ENCODE results near the gene ASPRV1.
"Not testable (repeated sequence)": the region's sequence is repeated elsewhere in the genome, so short reads cannot be mapped to it uniquely, and the experiment has no call there.

ASPRV1 gene

DNA sequence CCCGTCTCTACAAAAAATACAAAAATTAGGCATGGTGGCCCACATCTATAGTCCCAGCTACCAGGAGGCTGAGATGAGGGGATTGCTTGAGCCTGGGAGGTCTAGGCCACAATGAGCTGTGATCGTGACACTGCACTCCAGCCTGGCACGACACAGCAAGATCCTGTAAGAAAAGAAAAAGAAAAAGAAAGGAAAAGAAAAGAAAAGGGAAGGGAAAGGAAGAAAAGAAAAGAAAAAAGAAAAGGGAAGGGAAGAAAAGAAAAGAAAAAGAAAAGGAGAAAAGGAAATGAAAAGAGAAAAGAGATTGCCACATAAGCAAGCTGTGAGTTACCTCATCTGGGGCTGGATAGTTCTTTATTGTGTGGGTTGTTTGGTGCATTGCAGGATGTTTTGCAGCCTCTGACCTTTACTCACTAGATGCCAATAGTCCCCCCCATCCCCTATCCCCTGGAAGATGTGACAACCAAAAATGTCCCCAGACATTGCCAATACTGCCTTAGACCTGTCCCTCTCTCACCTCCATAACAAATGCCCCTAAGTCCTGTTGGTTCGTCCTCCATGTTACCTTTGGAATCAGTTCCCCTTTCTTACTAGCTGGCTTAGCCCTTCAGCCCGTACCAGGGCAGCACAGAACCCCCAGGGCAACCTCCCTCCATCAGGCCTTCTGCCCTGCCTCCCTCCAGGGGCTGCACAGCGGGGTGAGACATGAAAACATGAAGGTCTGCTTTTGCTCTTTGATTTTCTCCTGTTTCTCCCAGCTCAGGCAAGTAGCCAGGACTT lies 8.9 kb downstream of the ASPRV1 start:
- no peak for DNase-seq
- H3K27me3 ChIP-seq (replicated peaks; ENCODE audit: control insufficient read depth, insufficient read depth, low read length, poor library complexity, severe bottlenecking), result no peaks in the 10 kb centered on the region
- no peaks in the 10 kb centered on the region for H3K9me3 ChIP-seq (ENCODE audit: control insufficient read depth, low read length)
- no peak overlapping the region for H3K4me3 ChIP-seq (ENCODE audit: insufficient read depth, low read depth, low read length, poor library complexity, severe bottlenecking)
- no peak overlapping the region for H3K27ac ChIP-seq (ENCODE audit: insufficient read depth, low read length, poor library complexity, severe bottlenecking)
- H3K4me1 ChIP-seq (ENCODE audit: control insufficient read depth, insufficient read depth, low read length, poor library complexity, severe bottlenecking), result no peaks in the 10 kb centered on the region
- H3K36me3 ChIP-seq (ENCODE audit: control insufficient read depth, insufficient read depth, low read length), result no peaks in the 10 kb centered on the region

DNA sequence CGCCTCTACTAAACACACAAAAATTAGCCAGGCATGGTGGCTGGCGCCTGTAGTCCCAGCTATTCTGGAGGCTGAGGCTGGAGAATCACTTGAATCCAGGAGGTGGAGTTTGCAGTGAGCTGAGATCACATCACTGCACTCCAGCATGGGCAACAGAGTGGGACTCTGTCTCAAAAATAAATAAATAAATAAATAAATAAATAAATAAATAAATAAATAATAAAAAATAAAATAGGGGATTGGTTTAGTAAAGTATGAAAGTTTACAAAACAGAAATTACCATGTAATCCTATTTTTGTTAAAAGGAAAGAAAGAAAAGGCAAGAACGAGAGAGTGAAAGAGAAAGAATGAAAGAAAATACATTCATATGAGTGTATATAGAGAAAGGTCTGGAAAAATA lies 10.8 kb downstream of the ASPRV1 start:
- H3K4me1 ChIP-seq (ENCODE audit: control insufficient read depth, insufficient read depth, low read length, poor library complexity, severe bottlenecking), result peaks cover 15% of the 10 kb centered on the region
- H3K9me3 ChIP-seq (ENCODE audit: control insufficient read depth, low read length); H3K36me3 ChIP-seq (ENCODE audit: control insufficient read depth, insufficient read depth, low read length); H3K4me3 ChIP-seq (ENCODE audit: insufficient read depth, low read depth, low read length, poor library complexity, severe bottlenecking); DNase-seq; H3K27me3 ChIP-seq (replicated peaks; ENCODE audit: control insufficient read depth, insufficient read depth, low read length, poor library complexity, severe bottlenecking); H3K27ac ChIP-seq (ENCODE audit: insufficient read depth, low read length, poor library complexity, severe bottlenecking): not testable (repeated sequence)

DNA sequence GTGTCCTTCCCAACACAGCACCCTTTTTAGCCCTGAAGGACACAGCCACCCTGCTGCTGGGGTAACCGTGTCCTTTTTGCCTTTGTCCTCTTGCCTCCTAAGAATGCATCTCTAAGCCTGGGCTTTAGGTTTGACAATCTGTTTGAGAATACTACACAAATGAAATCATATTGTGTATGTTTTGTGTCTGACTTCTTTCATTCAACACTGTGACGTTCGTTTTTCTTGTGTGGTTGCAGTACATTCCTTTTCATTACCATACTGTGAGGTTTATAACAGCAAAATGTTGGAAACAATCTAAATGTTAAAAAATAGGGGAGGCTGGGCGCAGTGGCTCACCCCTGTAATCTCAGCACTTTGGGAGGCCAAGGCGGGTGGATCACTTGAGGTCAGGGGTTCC lies 11.2 kb downstream of the ASPRV1 start:
- Histone ChIP-seq H3K36me3 (ENCODE audit: control insufficient read depth, insufficient read depth, low read length) (no peaks in the 10 kb centered on the region), H3K4me3 (ENCODE audit: insufficient read depth, low read depth, low read length, poor library complexity, severe bottlenecking) (no peak overlapping the region), H3K27ac (ENCODE audit: insufficient read depth, low read length, poor library complexity, severe bottlenecking) (no peak overlapping the region), H3K9me3 (ENCODE audit: control insufficient read depth, low read length) (no peaks in the 10 kb centered on the region), H3K4me1 (ENCODE audit: control insufficient read depth, insufficient read depth, low read length, poor library complexity, severe bottlenecking) (peaks cover 20% of the 10 kb centered on the region), H3K27me3 (replicated peaks; ENCODE audit: control insufficient read depth, insufficient read depth, low read length, poor library complexity, severe bottlenecking) (no peaks in the 10 kb centered on the region)
- no peak for DNase-seq

DNA sequence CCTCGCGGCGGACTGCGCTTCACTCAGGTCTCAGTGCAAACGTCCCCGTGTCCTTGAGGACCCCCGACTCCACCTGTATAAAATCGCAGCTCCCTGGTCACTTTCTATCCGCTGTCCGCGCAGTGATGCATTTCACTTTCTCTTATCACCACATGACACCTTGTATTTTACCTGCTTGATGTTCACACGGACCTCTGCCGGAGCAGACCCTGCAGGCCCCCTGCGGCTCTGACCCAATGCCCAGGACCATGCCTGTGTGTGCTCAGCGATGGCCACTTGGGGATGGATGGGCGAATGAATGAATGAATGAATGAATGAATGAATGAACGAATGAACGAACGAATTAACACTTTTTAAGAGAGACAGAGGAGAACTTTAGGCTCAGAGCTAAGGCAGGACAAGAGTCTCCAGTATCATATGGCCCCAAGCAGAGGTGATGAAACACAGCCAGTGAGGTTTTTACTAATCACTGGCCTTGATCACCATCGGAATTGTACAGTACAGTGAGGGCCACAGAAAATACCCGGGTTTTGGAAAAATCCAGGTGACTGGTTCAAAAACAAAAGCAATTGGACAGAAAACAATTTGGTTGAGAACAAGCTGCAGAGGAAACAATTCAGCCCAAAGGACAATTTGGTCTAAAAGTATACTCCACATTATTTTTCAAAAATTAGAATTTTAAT lies 12.3 kb downstream of the ASPRV1 start:
- DNase-seq, result no peak

DNA sequence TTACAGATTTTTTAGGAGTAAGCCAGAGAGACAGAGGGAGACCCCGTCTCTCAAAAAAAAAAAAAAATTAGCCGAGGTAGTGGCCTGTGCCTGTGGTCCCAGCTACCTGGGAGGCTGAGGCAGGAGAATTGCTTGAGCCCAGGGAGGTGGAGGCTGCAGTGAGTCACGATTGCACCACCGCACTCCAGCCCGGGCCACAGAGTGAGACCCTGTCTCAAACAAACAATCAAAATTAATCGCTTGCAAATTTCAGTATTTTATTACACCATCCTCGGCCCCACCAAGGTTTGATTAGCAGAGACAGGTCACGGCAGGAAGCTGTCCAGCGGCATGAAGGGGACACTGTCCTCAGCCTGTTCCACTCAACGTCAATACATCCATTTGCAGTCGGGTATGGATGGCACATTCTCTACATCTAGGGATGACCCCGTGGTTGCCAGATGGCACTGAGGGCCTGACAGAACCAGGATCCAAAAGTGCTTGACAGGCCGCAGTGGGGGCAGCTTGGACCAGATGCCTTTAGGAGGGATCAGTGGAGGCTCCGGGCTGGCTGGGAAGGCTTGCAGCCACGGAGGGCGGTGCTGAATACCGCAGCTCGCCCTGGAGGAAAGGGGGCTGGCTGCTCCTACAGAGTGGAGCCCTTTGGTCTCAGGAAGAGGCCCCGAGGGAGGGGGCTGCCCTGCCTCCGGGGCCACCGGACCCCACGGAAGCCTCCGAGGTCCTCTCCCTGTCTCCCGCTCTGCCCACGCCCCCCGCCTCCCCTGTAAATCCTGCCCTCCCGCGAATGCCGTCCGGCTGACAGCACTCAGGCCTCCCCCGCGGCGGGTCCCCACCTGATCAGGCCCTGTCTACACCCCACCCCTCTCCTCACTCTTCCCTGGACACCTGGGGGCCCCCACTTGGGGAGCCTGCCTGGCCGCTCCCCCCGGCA lies 13.1 kb downstream of the ASPRV1 start:
- no peak overlapping the region for H3K4me3 ChIP-seq (ENCODE audit: insufficient read depth, low read depth, low read length, poor library complexity, severe bottlenecking)

More for the DNA sequence above, 12.3 kb downstream of the ASPRV1 start:
- H3K36me3 ChIP-seq (ENCODE audit: control insufficient read depth, insufficient read depth, low read length), result no peaks in the 10 kb centered on the region
- no peak overlapping the region for H3K4me3 ChIP-seq (ENCODE audit: insufficient read depth, low read depth, low read length, poor library complexity, severe bottlenecking)
- H3K9me3 ChIP-seq (ENCODE audit: control insufficient read depth, low read length), result no peaks in the 10 kb centered on the region
- H3K4me1 ChIP-seq (ENCODE audit: control insufficient read depth, insufficient read depth, low read length, poor library complexity, severe bottlenecking), result peaks cover 20% of the 10 kb centered on the region
- no peak overlapping the region for H3K27ac ChIP-seq (ENCODE audit: insufficient read depth, low read length, poor library complexity, severe bottlenecking)
- H3K27me3 ChIP-seq (replicated peaks; ENCODE audit: control insufficient read depth, insufficient read depth, low read length, poor library complexity, severe bottlenecking), result no peaks in the 10 kb centered on the region

DNA sequence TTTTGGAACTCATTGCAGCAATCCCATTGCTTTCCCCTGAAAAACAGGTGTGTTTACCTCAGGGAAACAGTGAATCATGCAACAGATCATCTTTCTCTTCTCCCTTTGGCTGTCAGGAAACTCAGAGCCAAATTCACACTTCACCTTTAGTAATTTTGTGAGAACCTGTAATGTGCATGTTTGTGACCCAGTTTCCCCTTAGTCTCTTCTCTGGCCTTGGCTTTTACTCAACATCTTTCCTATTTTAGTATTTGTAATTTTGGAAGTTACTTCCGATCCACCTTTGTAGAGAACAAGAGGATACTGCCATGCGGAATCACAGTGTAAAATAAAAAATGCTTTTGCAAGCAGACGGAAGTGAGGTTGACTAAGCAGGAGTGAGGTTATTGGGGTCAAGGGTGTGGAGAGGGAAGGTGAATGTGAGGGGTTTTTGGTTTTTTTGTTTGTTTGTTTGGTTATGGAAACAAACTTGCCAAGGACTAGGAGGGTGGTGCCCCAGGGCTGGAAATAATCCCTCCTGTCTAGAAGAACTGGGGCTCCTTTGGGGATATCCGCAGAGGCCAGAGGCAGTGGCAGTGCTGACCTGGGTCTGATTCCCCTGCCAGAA lies 14.0 kb downstream of the ASPRV1 start:
- no peak overlapping the region for H3K4me3 ChIP-seq (ENCODE audit: insufficient read depth, low read depth, low read length, poor library complexity, severe bottlenecking)
- peaks cover 2% of the 10 kb centered on the region for H3K36me3 ChIP-seq (ENCODE audit: control insufficient read depth, insufficient read depth, low read length)
- peaks cover 20% of the 10 kb centered on the region for H3K4me1 ChIP-seq (ENCODE audit: control insufficient read depth, insufficient read depth, low read length, poor library complexity, severe bottlenecking)
- H3K27me3 ChIP-seq (replicated peaks; ENCODE audit: control insufficient read depth, insufficient read depth, low read length, poor library complexity, severe bottlenecking), result no peaks in the 10 kb centered on the region
- H3K27ac ChIP-seq (ENCODE audit: insufficient read depth, low read length, poor library complexity, severe bottlenecking), result peak overlapping the region; percentile 8
- no peak for DNase-seq
- no peaks in the 10 kb centered on the region for H3K9me3 ChIP-seq (ENCODE audit: control insufficient read depth, low read length)

More for the DNA sequence above, 13.1 kb downstream of the ASPRV1 start:
- no peaks in the 10 kb centered on the region for H3K27me3 ChIP-seq (replicated peaks; ENCODE audit: control insufficient read depth, insufficient read depth, low read length, poor library complexity, severe bottlenecking)
- H3K4me1 ChIP-seq (ENCODE audit: control insufficient read depth, insufficient read depth, low read length, poor library complexity, severe bottlenecking), result peaks cover 20% of the 10 kb centered on the region
- no peak overlapping the region for H3K27ac ChIP-seq (ENCODE audit: insufficient read depth, low read length, poor library complexity, severe bottlenecking)
- no peak for DNase-seq
- H3K36me3 ChIP-seq (ENCODE audit: control insufficient read depth, insufficient read depth, low read length), result no peaks in the 10 kb centered on the region
- H3K9me3 ChIP-seq (ENCODE audit: control insufficient read depth, low read length), result no peaks in the 10 kb centered on the region

DNA sequence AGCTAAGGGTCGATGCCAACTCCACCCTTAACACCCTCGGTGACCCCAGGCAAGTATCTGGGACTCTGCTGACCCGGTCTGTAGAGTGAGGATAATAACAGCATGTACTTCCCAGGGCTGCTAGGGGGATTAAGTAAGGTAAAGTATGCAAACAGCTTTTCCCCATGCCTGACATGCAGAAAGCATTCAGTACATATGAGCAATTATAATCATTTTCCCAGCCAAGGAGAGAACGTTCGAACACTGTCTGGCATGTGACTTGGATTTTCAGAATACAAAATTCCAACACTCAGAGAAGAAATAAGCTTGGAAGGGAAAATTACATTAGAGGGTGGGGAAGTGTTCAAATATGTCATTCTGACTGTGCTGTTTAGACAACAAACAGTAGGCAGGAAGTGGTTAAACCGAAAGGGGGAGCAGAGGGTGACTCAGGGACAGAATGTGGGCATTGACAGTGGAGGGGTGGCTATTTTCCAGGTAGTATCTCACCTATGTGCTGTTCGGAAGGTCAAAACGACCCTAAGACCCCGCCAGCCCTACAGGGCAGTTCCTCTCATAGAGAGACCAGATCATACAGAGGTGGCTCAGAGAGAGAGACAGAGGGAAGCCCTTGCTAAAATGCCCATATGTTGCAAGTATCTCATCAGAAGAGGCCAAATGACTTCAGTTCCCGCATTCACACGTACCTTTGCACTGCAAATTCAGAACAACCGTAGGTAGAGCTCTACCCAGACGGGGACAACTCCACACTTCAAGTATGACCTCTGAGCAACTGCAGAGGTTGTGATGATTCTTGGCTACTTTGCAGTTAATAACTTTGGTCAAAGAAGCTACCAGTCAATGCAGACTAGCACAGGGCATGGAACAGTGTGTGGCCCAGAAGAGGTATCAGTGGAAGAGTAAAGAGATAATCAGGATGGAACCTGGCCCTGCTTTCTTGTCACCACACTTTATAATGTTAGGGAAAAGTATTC lies 14.8 kb downstream of the ASPRV1 start:
- peaks cover 20% of the 10 kb centered on the region for H3K4me1 ChIP-seq (ENCODE audit: control insufficient read depth, insufficient read depth, low read length, poor library complexity, severe bottlenecking)
- peak; percentile 36 to 42 (median 37) for DNase-seq
- H3K27ac ChIP-seq (ENCODE audit: insufficient read depth, low read length, poor library complexity, severe bottlenecking), result peak overlapping the region; percentile 40
- no peaks in the 10 kb centered on the region for H3K27me3 ChIP-seq (replicated peaks; ENCODE audit: control insufficient read depth, insufficient read depth, low read length, poor library complexity, severe bottlenecking)
- H3K4me3 ChIP-seq (ENCODE audit: insufficient read depth, low read depth, low read length, poor library complexity, severe bottlenecking), result no peak overlapping the region
- H3K9me3 ChIP-seq (ENCODE audit: control insufficient read depth, low read length), result no peaks in the 10 kb centered on the region
- peaks cover 9% of the 10 kb centered on the region for H3K36me3 ChIP-seq (ENCODE audit: control insufficient read depth, insufficient read depth, low read length)

DNA sequence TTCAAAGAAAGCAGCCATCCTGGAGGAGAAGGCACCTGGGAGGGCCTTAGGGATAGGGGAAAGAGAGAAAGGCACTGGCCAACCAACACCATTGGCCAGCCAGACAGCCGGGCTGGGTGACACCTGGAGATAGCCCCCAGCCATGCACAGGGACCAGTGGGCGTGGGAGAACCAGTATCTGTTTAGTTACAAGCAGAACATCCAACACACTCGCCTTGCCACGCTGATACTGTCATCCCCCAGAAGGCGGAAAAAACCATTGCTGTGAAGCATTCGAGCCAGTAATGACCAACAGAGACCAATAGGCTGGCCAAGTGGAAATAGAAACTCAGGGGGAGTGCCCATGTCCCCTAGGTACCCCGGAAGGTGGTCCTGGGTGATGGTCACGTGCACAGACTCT lies 15.5 kb downstream of the ASPRV1 start:
- Histone ChIP-seq H3K36me3 (ENCODE audit: control insufficient read depth, insufficient read depth, low read length) (peaks cover 16% of the 10 kb centered on the region), H3K9me3 (ENCODE audit: control insufficient read depth, low read length) (no peaks in the 10 kb centered on the region), H3K4me1 (ENCODE audit: control insufficient read depth, insufficient read depth, low read length, poor library complexity, severe bottlenecking) (peaks cover 20% of the 10 kb centered on the region), H3K27ac (ENCODE audit: insufficient read depth, low read length, poor library complexity, severe bottlenecking) (peak overlapping the region; percentile 40), H3K27me3 (replicated peaks; ENCODE audit: control insufficient read depth, insufficient read depth, low read length, poor library complexity, severe bottlenecking) (no peaks in the 10 kb centered on the region), H3K4me3 (ENCODE audit: insufficient read depth, low read depth, low read length, poor library complexity, severe bottlenecking) (no peak overlapping the region)
- DNase-seq, result no peak

DNA sequence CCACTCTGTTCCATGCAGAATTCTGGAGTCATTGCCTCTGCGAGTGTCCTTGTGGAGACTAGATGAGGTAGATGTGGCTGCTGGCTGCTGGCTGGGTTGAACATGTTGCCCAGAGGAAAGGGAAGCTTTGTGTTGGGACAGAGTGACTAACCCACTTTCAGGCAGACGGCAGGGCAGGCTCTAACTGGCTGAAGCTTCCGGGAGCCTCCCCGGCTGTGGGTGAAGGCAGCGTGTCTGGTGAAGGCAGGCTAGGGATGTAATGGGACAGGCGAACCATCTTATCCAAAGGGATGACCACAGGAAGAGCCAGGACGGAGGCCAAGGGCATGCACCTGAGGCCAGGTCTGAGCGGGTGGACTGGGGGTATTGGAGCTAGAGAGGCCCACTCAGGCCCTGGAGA lies 16.0 kb downstream of the ASPRV1 start:
- Histone ChIP-seq H3K27ac (ENCODE audit: insufficient read depth, low read length, poor library complexity, severe bottlenecking) (peak overlapping the region; percentile 40), H3K4me1 (ENCODE audit: control insufficient read depth, insufficient read depth, low read length, poor library complexity, severe bottlenecking) (peaks cover 20% of the 10 kb centered on the region), H3K27me3 (replicated peaks; ENCODE audit: control insufficient read depth, insufficient read depth, low read length, poor library complexity, severe bottlenecking) (no peaks in the 10 kb centered on the region), H3K36me3 (ENCODE audit: control insufficient read depth, insufficient read depth, low read length) (peaks cover 21% of the 10 kb centered on the region), H3K4me3 (ENCODE audit: insufficient read depth, low read depth, low read length, poor library complexity, severe bottlenecking) (no peak overlapping the region), H3K9me3 (ENCODE audit: control insufficient read depth, low read length) (no peaks in the 10 kb centered on the region)
- no peak for DNase-seq

Measured in effector memory CD4-positive, alpha-beta T cell (primary cell).